Measurements from ENCODE around the gene DYDC2.
"Not testable (repeated sequence)": the region's sequence is repeated elsewhere in the genome, so short reads cannot be mapped to it uniquely, and the experiment has no call there.

The DYDC2 gene

DNA sequence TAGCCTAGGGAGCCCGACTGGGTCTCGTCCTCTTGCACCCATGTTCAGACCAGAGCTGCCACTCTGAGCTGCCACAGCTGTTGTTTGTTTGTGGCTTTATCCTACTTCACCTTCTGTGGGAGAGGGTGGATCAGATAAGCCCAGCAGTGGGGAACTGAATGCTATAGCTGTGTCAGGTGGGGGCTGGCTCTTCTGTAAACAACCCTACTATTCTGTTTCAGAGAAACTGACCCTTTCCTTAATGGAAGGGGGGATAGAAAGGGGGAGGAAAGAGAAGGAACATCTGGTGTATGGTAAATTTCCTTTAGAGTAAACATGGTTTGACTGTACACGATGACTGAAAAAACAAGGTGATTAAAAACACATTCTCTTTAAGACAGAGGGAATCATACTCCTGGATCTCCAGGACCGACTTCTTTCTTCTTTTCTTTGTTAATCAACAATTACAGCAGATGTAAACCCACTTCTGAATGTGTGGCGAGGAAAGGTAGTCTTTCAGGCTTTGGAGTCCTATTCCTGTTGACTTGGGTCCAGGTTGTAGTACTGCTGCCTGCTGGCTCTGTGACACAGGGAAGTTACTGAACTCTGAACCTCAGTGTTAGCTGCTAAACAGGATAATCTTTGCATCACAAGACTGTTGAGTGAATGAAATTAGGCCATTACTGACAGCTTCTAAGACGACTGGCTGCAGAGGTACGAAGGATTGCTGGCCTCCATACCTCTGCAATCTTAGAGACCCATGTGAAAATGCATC is 57.7 kb downstream of the DYDC2 start:
- DNase-seq: no peak

DNA sequence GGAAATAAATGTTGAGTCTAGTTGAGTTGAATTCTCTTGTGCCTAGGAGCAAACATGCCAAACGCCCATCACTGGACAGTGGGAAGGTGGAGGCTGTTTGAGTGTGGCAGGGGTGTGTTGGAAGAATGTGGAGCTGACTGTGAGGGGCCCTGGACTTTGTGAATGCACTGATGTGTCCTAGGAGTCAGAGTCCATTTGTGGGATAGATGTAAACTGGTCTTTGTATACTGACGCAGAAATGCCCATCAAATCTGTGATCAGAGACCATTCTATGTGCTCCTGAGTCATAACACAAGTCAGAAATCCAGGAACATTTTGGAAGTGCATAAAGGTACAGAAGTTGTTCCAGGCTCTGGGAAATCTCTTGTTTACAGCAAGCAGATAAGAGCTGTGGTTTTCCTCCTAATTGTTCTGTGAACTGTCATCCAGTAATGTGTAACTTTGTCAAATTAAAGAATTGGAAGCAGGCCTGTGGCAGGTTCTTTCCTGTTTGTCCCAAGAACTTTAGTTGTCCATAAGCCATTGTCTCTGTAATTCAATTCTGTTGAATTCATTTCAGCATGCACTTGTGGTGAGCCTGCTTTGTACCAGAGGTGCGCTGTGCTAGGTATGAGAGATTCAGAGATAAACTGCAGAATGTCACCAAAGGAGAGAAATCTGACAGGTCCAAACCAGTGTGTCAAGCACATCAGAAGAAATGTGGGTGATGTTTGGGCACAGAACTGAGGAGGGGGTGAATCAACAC is 59.3 kb downstream of the DYDC2 start:
- DNase-seq: no peak

GRCh38 chr10:80416479-80417098 is 60.0 kb downstream of the DYDC2 start:
- DNase-seq: no peak

- DNase-seq: not testable (repeated sequence)
Observed at GRCh38 chr10:80417256-80417655, 60.7 kb downstream of the DYDC2 start.
